ENCODE data around the gene TMOD1.
A peak's percentile ranks its signal among the peaks of the same experiment; 100 is the strongest.
"Not testable (repeated sequence)": the region's sequence is repeated elsewhere in the genome, so short reads cannot be mapped to it uniquely, and the experiment has no call there.

The TMOD1 gene

DNA sequence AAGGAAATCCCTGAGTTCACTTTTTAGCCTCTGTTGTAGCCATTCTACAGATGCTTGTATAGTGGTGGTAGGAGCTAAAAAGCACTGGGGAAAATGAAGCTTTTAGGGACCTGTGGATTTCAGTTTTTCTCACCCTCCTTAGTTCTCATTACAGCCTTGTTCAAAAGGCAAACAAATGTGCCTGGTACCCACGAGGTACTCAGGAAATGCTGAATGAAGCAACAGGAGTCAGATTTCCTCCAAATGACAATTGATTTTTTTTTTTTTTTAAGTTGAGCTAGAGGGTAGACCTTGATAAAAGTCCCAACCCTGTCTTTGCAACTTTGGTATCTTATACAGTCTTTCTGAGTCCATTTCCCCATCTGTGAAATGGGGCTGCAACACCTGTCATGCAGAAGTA, 21.3 kb upstream of the TMOD1 start:
- no peak for DNase-seq (ENCODE audit: low read depth, low spot score)
- ChIA-PET CTCF (interaction anchor here (0.9 to 5.8 kb wide), 5 partner anchors 11 to 136 kb away, joined by 3 to 53 read pairs (median 20); no protein-coding TSS in a partner anchor), POLR2A (no interaction called here)
- TF ChIP-seq, protein P1, sequence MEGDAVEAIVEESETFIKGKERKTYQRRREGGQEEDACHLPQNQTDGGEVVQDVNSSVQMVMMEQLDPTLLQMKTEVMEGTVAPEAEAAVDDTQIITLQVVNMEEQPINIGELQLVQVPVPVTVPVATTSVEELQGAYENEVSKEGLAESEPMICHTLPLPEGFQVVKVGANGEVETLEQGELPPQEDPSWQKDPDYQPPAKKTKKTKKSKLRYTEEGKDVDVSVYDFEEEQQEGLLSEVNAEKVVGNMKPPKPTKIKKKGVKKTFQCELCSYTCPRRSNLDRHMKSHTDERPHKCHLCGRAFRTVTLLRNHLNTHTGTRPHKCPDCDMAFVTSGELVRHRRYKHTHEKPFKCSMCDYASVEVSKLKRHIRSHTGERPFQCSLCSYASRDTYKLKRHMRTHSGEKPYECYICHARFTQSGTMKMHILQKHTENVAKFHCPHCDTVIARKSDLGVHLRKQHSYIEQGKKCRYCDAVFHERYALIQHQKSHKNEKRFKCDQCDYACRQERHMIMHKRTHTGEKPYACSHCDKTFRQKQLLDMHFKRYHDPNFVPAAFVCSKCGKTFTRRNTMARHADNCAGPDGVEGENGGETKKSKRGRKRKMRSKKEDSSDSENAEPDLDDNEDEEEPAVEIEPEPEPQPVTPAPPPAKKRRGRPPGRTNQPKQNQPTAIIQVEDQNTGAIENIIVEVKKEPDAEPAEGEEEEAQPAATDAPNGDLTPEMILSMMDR (IDR thresholded peaks at IDR 0.05; ENCODE audit: insufficient read depth, low read length, missing control alignments), result no peak
- H3K4me3 ChIP-seq (ENCODE audit: low read depth, low read length), result no peak overlapping the region

DNA sequence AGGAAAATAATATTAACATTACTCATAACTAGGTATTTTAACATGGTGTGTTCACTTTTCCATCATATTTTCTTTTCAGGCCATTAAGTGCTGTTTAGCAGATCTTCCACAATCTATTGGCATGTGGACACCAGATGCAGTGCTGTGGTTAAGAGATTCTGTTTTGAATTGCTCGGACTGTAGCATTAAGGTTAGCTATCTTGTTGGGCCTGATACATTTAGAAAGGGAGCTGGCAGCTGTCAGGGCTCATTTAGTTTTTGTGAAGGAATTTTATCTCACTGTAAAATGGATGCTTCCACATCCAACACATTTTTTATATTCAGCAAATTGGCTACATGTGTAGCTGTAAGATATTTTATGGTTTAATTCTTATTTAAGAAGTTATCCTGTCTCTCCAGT, 20.7 kb upstream of the TMOD1 start:
- no peak overlapping the region for H3K4me3 ChIP-seq (ENCODE audit: low read depth, low read length)
- DNase-seq (ENCODE audit: low read depth, low spot score), result peak; percentile 9
- TF ChIP-seq, protein P1 (IDR thresholded peaks at IDR 0.05; ENCODE audit: insufficient read depth, low read length, missing control alignments), result no peak
- POLR2A ChIA-PET, result no interaction called here
- CTCF ChIA-PET, result interaction anchor here (1.1 to 5.8 kb wide), 4 partner anchors 11 to 135 kb away, joined by 3 to 53 read pairs (median 22); no protein-coding TSS in a partner anchor

DNA sequence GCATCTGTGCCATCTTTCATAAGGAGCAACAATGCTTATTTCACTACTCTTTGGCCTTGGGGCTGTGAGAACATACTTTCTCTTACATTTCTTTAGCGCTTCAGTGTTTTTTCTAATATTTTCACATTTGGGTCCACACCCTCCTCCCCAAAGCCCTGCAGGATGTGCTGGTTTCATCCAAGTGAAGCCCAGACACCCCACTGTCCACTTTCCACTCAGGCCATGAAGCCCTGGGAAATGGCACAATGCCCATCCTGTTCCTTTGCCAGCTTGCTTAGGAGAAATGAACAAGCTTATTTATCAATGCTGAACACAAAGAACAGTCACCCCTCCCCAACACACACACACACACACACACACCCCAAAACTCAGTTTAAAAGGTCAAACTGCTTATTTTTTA, 17.3 kb upstream of the TMOD1 start:
- CTCF ChIA-PET, result interaction anchor here (0.7 to 3.9 kb wide), 4 partner anchors 11 to 114 kb away, joined by 3 to 30 read pairs (median 4); no protein-coding TSS in a partner anchor

DNA sequence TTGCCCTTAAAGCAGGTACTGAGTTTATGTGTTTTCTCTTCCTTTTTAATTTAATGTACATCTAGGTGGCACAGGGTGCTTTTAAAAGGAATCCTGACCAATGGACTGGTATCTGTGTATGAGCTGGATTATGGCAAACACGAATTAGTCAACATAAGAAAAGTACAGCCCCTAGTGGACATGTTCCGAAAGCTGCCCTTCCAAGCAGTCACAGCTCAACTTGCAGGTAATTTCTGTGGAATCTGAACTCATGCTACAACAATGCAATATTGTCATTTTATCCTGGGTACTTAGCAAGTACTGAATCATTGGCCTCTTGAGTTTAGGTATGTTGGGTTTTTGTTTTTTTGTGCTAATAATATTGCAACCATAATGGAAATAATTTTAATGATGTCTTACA, 14.4 kb upstream of the TMOD1 start:
- TF ChIP-seq, protein P1 (IDR thresholded peaks at IDR 0.05; ENCODE audit: insufficient read depth, low read length, missing control alignments), result peak; percentile 19
- no peak for DNase-seq (ENCODE audit: low read depth, low spot score)
- no peak overlapping the region for H3K4me3 ChIP-seq (ENCODE audit: low read depth, low read length)
- POLR2A ChIA-PET, result no interaction called here
- CTCF ChIA-PET, result interaction anchor here (1.3 to 3.9 kb wide), 2 partner anchors 15 to 19 kb away, joined by 5 to 30 read pairs; partner anchors contain the start of gene TMOD1

More for the DNA sequence above, 17.3 kb upstream of the TMOD1 start:
- TF ChIP-seq, protein P1 (IDR thresholded peaks at IDR 0.05; ENCODE audit: insufficient read depth, low read length, missing control alignments), result no peak
- DNase-seq (ENCODE audit: low read depth, low spot score), result no peak
- POLR2A ChIA-PET, result no interaction called here
- H3K4me3 ChIP-seq (ENCODE audit: low read depth, low read length), result no peak overlapping the region

DNA sequence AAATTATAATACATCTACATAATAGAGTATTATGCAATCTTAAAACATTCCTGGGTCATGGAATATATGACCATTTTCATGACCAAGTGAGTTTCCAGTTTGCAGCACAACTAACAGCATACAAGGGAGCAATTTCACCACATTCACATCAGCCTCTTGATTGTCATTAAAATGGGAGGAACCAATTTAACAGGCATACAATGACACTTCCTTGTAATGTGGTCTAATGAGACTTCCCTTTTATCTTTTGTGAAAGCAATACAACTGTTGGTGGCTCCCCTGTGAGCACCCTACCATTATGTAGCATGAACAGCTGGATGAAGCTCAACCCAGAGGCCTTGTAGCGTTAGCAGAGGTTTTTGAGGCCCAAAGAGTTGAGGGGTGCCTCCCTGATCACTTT, 13.6 kb upstream of the TMOD1 start:
- CTCF ChIA-PET, result interaction anchor here (3.9 kb wide), 1 partner anchor 20 kb away, joined by 30 read pairs; no protein-coding TSS in a partner anchor
- POLR2A ChIA-PET, result no interaction called here
- no peak for DNase-seq (ENCODE audit: low read depth, low spot score)
- no peak overlapping the region for H3K4me3 ChIP-seq (ENCODE audit: low read depth, low read length)
- TF ChIP-seq, protein P1 (IDR thresholded peaks at IDR 0.05; ENCODE audit: insufficient read depth, low read length, missing control alignments), result no peak

DNA sequence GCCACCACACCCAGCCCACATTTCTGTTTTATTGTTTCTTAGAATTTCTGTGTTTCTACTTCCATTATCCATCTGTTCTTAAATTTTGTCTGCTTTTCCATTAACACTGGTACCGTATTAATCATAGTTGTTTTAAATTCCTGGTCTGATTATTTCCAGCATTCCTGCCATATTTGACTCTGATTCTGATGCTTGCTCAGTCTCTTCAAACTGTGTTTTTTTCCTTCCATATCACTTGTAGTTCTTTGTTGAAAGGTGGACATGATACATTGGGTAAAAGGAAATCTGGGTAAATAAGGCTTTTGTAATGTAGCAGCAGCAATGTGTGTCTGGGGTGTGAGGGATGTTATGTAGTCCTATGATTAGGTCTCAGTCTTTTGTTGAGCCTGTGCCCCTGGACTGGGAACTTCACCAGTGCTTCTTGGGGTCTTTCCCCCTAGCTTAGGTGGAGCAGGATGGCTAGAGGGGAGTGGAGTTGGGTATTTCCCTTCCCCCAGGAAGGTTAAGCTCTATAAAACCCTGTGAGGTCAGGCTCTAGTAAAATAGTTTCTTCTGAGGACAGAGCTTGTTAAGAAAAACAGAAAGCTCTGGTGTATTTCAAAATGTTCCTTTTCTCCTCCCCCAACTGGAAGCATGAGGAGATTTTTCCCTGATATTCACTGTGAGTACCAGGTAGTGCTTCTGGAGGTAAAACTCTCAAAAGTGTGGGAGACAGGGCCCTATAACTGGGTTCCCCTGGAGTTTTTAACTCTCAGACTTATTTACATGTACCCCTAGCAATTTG, 10.1 kb upstream of the TMOD1 start:
- TF ChIP-seq, protein P1 (IDR thresholded peaks at IDR 0.05; ENCODE audit: insufficient read depth, low read length, missing control alignments), result no peak
- ChIA-PET POLR2A (no interaction called here), CTCF (interaction anchor here (1.0 kb wide), 1 partner anchor 124 kb away, joined by 4 read pairs; no protein-coding TSS in a partner anchor)
- no peak overlapping the region for H3K4me3 ChIP-seq (ENCODE audit: low read depth, low read length)
- DNase-seq (ENCODE audit: low read depth, low spot score), result no peak

DNA sequence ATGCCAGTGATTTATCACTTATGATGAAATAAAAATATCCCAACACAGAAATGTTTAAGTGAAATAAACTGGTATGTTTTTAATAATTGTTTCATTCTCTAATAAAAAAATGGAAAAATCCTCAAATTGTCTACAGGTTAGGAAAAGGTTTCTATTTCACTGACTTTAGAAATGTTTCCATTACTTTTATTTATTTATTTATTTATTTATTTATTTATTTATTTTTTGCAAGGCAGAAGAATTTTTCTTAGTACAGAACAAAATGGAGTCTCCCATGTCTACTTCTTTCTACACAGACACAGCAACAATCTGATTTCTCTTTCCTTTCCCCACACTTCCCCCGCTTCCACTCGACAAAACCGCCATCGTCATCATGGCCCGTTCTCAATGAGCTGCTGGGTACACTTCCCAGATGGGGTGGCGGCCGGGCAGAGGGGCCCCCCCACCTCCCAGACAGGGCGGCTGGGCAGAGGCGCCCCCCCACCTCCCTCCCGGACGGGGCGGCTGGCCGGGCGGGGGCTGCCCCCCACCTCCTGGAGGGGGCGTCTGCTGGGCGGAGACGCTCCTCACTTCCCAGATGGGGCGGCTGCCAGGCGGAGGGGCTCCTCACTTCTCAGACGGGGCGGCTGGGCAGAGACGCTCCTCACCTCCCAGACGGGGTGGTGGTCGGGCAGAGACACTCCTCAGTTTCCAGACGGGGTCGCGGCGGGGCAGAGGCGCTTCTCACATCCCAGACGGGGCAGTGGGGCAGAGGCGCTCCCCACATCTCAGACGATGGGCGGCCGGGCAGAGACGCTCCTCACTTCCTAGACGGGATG, 3.7 kb upstream of the TMOD1 start:
- CTCF ChIA-PET, result interaction anchor here (1.0 kb wide), 1 partner anchor 100 kb away, joined by 3 read pairs; no protein-coding TSS in a partner anchor
- DNase-seq (ENCODE audit: low read depth, low spot score); H3K4me3 ChIP-seq (ENCODE audit: low read depth, low read length); POLR2A ChIA-PET: not testable (repeated sequence)

DNA sequence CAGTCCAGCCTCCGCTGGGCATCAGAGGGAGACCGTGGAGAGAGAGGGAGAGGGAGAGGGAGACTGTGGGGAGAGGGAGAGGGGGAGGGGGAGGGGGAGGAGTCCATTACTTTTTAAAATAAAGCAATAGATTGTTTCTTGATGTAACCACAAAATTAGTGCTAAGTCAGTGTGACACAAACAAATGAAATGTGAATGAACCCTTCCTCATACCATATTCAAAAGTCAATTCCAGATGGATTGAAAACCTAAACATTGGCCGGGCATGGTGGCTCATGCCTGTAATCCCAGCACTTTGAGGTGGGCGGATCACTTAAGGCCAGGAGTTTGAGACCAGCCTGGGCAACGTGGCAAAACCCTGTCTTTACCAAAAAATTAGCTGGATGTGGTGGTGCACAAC, 2.6 kb upstream of the TMOD1 start:
- CTCF ChIA-PET; DNase-seq (ENCODE audit: low read depth, low spot score); POLR2A ChIA-PET; H3K4me3 ChIP-seq (ENCODE audit: low read depth, low read length): not testable (repeated sequence)

Measured in AG04449 (cell line).